Activated T-cell treated with anti-CD3 and anti-CD28 coated beads for 1 hour (primary cell): ENCODE measurements around the gene ILKAP.
A peak's percentile ranks its signal among the peaks of the same experiment; 100 is the strongest.

Experiments used
- DNase-seq: peaks from one replicate; pipeline ENCODE4 v3.0.0-alpha.2; 2020; ENCODE audit warnings: low read depth

ILKAP gene, protein sequence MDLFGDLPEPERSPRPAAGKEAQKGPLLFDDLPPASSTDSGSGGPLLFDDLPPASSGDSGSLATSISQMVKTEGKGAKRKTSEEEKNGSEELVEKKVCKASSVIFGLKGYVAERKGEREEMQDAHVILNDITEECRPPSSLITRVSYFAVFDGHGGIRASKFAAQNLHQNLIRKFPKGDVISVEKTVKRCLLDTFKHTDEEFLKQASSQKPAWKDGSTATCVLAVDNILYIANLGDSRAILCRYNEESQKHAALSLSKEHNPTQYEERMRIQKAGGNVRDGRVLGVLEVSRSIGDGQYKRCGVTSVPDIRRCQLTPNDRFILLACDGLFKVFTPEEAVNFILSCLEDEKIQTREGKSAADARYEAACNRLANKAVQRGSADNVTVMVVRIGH

GRCh38 chr2:238203094-238203972 lies at the start of gene ILKAP:
Gene ILKAP (minus strand): TSS chr2:238203695. CDS start chr2:238203553, 142 bp downstream.
- peak; percentile 88 for DNase-seq

DNA sequence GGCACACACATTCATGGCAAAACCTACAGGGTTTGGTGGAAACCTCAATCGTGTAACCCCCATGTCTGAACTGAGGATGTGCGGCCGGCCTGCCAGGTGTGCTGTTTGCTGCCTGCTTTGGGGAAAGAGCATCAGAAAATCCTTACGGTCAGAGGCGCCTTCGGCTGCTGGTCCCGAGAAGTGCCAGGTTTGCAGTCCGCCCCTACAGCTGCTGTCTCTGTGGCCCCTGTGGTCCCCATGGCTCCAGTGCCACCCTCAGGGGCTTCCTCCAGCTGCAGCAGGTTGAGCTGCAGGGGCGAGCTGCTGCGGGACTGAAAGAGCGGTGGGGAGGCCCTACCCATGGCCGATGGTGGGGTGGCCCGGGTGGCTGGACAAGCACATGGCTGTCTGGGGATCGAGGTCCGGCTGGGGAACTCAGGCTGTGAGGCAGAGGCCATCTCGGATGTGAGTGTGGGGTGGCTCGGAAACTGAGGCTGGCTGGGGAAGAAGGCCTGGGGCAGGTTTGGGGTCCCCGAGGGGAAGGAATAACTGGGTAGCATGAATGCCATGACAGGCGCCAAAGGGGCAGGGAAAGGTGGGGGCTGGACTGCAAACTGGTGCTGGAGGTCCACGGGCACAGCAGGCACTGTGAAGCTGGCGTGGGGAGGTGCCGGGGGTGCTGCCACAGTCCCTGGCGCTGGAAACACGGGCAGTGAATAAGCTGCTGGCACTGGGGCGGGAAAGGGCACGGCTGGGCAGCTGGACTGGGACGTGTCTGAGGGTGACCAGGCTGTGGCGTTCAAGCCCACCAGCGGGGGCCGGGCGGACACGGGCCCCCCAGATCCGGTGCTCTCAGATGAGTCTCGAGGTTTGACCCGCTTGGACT lies 49.5 kb upstream of the ILKAP start:
- no peak for DNase-seq

DNA sequence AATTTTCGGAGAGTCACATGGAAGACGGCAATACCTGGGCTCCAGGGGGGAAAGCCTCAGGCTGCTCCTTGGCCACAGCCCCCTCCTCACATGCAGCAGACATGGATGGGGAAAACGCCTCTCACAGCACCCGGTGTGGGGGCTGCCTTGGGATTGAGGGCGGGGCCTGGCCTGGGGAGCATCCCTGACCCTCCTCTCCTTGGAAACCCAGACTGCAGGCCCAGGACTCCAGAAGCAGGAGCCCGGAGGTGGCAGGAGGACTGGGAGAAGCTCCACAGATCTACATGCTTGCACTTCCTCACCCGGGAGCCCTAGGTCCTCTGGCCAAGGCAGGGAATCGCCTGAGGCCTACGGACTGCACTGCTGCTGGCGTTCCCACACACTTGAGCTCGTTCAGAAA lies 48.5 kb upstream of the ILKAP start:
- no peak for DNase-seq

DNA sequence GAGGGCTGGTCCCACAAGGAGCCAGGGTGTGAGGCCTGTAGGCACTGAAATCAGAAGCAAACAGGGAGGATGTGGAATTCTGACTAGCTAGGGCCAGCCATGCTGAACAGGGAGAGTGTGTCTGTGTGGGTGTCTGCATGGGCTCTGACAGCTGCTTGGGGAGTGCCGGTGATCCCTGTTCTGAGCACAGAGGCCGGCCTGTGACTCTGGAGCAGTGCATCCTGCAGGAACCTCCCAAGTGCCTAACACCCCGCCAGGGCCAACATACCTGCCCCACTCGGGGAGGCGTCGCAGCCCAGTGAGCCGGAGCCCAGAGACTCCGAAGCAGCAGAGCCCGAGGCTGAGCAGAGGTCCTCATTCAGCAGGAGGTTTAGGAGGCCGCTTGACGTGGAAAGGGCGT lies 47.8 kb upstream of the ILKAP start:
- DNase-seq = no peak

GRCh38 chr2:238250896-238251295 lies 47.4 kb upstream of the ILKAP start:
- DNase-seq = no peak

DNA sequence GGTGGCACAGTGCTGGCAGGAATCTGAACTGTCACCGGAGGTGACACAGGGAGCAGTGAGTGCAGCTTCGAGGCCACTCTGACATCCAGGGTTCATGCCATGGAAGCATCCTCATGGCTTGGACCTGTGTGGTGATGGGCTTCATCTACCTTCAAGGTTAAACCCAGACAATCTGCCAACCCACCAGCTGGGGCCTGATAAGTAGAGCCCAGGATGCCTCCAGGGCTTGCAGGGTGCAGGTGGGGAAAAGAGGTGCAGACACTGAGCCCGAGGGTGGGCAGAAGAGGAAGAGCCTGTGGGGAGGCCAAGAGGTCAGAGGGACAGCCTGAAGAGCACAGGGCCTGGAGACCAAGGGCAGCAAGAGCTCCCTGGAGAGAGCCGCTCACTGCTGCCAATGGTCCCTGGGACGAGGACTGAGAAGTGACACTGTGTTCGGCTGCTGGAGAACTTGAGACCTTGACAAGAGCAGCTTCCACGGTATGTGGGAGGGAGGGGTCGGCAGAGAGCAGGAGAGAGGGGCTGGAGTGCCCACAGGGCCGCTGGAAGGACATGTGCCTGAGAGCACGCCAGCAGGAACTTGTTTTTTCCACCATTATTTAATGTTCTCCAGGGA lies 44.5 kb upstream of the ILKAP start:
- no peak for DNase-seq

DNA sequence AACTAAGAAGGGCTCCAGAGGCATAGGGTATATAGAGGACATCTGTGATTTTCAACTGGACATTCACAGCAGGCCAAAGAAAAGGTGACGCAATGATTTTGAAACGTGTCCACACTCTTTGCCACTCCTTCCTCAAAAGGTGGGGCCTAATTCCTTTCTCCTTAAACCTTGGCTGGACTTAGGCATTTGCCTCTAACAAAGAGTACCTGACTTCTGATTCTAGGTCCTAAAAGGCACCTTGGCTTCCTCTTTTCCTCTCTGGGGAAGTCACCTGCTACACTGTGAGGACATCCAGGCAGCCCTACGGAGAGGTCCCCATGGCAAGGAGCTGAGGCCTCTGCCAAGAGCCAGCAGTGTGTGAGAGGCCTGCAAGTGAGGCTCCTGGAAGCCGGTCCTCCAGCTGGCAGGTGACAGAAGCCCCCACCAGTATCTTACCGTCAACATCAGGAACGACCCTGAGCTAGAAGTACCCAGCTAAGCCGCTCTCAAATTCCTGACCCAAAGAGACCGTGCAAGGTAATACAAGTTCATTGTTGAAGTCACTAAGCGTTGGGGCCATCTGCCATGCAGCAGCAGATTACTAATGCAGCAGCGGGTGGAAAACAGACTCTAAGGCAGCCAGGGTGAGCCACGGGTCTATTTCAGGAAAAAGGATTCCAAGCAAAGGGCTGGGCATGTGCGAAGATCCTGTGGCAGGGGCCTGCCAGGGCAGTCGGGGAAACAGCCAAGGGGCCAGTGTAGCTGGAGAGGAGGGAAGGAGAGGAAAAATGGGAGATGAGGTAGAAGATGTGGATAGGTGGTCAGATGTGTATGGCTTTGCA lies 43.7 kb upstream of the ILKAP start:
- DNase-seq = no peak

DNA sequence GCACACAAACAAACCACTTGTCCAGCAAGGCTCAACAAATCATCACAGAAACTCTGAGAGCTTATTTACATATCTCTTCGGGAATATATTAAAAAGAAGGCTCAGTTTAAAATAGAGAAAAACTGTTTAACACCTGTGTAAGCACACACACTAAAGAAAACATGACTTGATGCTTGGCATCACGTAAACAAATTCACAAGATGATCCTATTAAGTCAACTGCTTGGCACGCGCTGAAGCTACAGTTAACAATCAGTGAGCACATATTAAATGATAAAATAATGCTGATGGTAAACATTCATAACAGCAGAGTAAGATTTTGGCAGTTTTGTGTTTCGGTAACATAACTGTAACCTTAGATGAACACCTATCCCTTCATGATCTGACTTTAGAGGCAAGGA lies 40.7 kb upstream of the ILKAP start:
- no peak for DNase-seq

DNA sequence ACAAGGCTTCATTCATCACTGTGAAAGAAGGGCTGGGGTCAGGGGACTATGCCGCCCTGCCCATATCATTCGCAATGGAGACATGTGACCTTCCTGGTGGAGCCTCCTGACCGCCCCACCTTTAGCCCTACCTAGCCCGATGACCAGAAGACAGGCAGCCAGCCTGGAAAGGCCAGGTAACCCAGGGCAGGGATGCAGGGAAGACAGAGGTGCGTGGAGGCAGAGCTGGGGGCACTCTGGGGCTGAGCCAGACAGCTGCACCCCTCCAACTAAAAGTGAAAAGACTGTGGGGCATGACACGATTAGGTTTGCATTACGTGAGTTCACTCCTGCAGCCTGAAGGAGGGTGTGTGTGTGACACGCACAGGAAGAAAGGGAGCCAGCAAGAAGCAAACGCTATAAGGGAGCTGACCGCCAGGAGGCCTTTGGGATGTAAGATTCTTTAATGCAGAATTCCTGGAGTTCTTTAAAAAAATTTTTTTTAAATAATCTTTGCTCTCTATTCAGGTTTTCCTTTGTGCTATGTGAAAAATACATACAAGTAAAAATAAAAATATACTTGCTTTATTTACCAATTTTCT lies 40.1 kb upstream of the ILKAP start:
- DNase-seq = no peak

GRCh38 chr2:238242731-238243495 lies 39.4 kb upstream of the ILKAP start:
- DNase-seq = no peak

GRCh38 chr2:238241970-238242369 lies 38.5 kb upstream of the ILKAP start:
- DNase-seq = no peak

GRCh38 chr2:238240757-238241711 lies 37.5 kb upstream of the ILKAP start:
- no peak for DNase-seq

DNA sequence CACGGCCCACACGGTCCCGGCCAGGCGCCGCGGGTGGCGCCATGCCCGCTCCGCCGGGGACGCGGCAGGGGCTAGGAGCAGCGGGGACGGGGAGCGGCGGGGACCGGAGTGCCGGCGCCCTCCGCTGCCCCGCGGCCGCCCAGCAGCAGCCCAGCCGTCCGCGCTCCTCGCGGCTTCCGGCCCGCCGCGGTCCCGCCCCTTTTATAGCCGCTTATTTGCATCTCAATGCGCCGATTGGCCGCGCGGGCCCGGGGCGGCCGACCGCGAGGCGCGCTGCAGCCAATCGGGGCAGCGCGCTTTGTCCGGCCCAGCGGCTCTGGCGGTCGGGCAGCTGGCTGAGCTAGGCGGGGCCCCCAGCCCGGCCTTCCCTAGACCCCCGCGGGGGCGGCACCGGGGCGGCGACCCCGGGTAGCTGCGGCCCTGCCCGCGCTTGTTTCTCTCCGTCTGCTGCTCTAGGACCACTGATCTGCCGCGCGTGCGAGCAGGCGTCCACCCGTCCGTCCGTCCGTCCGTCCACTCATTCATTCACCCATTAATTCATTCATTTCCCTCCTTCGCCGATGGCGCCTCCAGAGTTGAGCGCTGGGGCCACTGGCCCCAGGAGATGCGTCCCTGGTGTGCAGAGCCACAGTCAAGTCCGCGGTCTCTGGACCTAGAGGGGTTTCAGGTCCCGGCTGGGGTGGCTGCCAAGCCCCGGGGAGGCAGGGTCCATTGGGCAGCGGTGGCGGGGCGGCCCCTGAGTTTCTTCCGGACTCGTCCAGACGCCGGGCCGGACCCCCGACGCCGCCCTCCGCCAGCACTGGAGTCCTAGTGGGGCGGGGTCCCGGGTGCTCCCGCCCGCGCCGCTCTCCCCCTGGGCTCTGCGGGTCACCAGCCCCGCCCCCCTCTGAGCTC lies 36.6 kb upstream of the ILKAP start, which contains the start of gene HES6:
Gene HES6 (minus strand): TSS at position 176 of the 894 bp plus-strand sequence. CDS start 133 bp downstream, at position 43.
- peak; percentile 64 for DNase-seq

DNA sequence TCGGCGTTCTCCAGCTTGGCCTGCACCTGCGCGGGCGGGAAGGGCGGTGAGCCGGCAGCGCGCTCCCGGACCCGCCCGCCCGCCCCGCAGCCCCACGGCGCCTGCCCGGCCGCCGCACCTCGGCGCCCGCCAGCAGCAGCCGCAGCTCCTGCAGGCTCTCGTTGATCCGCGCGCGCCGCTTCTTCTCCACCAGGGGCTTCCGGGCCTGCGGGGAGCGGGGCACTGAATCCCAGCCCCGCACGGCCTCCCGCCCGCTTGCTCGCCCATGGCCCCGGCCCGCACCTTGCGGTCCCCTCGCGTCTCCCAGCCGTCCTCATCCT lies 36.0 kb upstream of the ILKAP start:
- no peak for DNase-seq

GRCh38 chr2:238238766-238239542 lies 35.5 kb upstream of the ILKAP start:
- DNase-seq = peak; percentile 23

GRCh38 chr2:238238311-238238765 lies 34.8 kb upstream of the ILKAP start:
- no peak for DNase-seq
